ENCODE measurements around the gene LINC00305. TPM values are rescaled to one million over a fixed set of nuclear protein-coding genes. Genes with fewer than 3 reads are reported as not detected.

Gene LINC00305
- total RNA-seq, 2 experiments from 2014 or later: not detected

GRCh38 chr18:64053246-64053645, 95.6 kb downstream of the LINC00305 start:
- intact Hi-C loops (cut with micrococcal nuclease; ENCODE audit: unreplicated experiment): no loop called here

GRCh38 chr18:64052772-64053171, 96.1 kb downstream of the LINC00305 start:
- CTCF ChIA-PET (ENCODE audit: unreplicated experiment): no interaction called here
- H3K4me2 ChIP-seq (ENCODE audit: low read length): no peak overlapping the region
- no peaks in the 10 kb centered on the region for H3K4me1 ChIP-seq (ENCODE audit: insufficient read depth, low read length, poor library complexity, severe bottlenecking)

More at GRCh38 chr18:64053246-64053645, 95.6 kb downstream of the LINC00305 start:
- no peak overlapping the region for H3K4me2 ChIP-seq (ENCODE audit: low read length)
- no peaks in the 10 kb centered on the region for H3K4me1 ChIP-seq (ENCODE audit: insufficient read depth, low read length, poor library complexity, severe bottlenecking)
- no peaks in the 10 kb centered on the region for H3K36me3 ChIP-seq (ENCODE audit: insufficient read depth, low read length)
- no peaks in the 10 kb centered on the region for H4K20me1 ChIP-seq (ENCODE audit: insufficient read depth, low read length)
- no peak for DNase-seq (ENCODE audit: low spot score)
- no peaks in the 10 kb centered on the region for H3K79me2 ChIP-seq (ENCODE audit: insufficient read depth, low read depth, low read length)
- no peak overlapping the region for H3K27ac ChIP-seq (ENCODE audit: low read depth, low read length, poor library complexity, severe bottlenecking)
- TF ChIP-seq CTCF (conservative IDR thresholded peaks at IDR 0.05; ENCODE audit: low read length) (no peak), EZH2phosphoT487 (IDR thresholded peaks at IDR 0.05; ENCODE audit: borderline replicate concordance, low read depth, low read length) (no peak)
- ChIA-PET CTCF (ENCODE audit: unreplicated experiment) (no interaction called here), POLR2A (no interaction called here)
- no TSS peak for BruUV-seq (replicated peaks)
- no peaks in the 10 kb centered on the region for H3K9me2 ChIP-seq (ENCODE audit: insufficient read depth, low read length)
- H2AFZ ChIP-seq (ENCODE audit: low read length): no peak overlapping the region
- no peak overlapping the region for H3K4me3 ChIP-seq (ENCODE audit: low read depth, low read length, poor library complexity, severe bottlenecking)
- H3K9me3 ChIP-seq (ENCODE audit: low read length): no peaks in the 10 kb centered on the region

GRCh38 chr18:64044616-64045015, 104.3 kb downstream of the LINC00305 start:
- Histone ChIP-seq H3K79me2 (ENCODE audit: insufficient read depth, low read depth, low read length) (no peaks in the 10 kb centered on the region), H3K36me3 (ENCODE audit: insufficient read depth, low read length) (no peaks in the 10 kb centered on the region), H3K4me3 (ENCODE audit: low read depth, low read length, poor library complexity, severe bottlenecking) (no peak overlapping the region), H4K20me1 (ENCODE audit: insufficient read depth, low read length) (no peaks in the 10 kb centered on the region), H3K4me1 (ENCODE audit: insufficient read depth, low read length, poor library complexity, severe bottlenecking) (no peaks in the 10 kb centered on the region), H3K9me2 (ENCODE audit: insufficient read depth, low read length) (no peaks in the 10 kb centered on the region), H3K27ac (ENCODE audit: low read depth, low read length, poor library complexity, severe bottlenecking) (no peak overlapping the region), H3K9me3 (ENCODE audit: low read length) (no peaks in the 10 kb centered on the region), H3K4me2 (ENCODE audit: low read length) (no peak overlapping the region), H2AFZ (ENCODE audit: low read length) (no peak overlapping the region)
- DNase-seq (ENCODE audit: low spot score): no peak
- TF ChIP-seq EZH2phosphoT487 (IDR thresholded peaks at IDR 0.05; ENCODE audit: borderline replicate concordance, low read depth, low read length): no peak
- no peak for TF ChIP-seq CTCF (conservative IDR thresholded peaks at IDR 0.05; ENCODE audit: low read length)
- intact Hi-C loops (cut with micrococcal nuclease; ENCODE audit: unreplicated experiment): no loop called here
- CTCF ChIA-PET (ENCODE audit: unreplicated experiment): no interaction called here
- BruUV-seq (replicated peaks): no TSS peak
- POLR2A ChIA-PET: no interaction called here

More at GRCh38 chr18:64052772-64053171, 96.1 kb downstream of the LINC00305 start:
- no peaks in the 10 kb centered on the region for H3K36me3 ChIP-seq (ENCODE audit: insufficient read depth, low read length)
- no peak for TF ChIP-seq CTCF (conservative IDR thresholded peaks at IDR 0.05; ENCODE audit: low read length)
- no peak for TF ChIP-seq EZH2phosphoT487 (IDR thresholded peaks at IDR 0.05; ENCODE audit: borderline replicate concordance, low read depth, low read length)
- H2AFZ ChIP-seq (ENCODE audit: low read length): no peak overlapping the region
- no peak for DNase-seq (ENCODE audit: low spot score)
- H3K79me2 ChIP-seq (ENCODE audit: insufficient read depth, low read depth, low read length): no peaks in the 10 kb centered on the region
- intact Hi-C loops (cut with micrococcal nuclease; ENCODE audit: unreplicated experiment): no loop called here
- BruUV-seq (replicated peaks): no TSS peak
- H3K4me3 ChIP-seq (ENCODE audit: low read depth, low read length, poor library complexity, severe bottlenecking): no peak overlapping the region
- POLR2A ChIA-PET: no interaction called here
- no peaks in the 10 kb centered on the region for H3K9me2 ChIP-seq (ENCODE audit: insufficient read depth, low read length)
- no peak overlapping the region for H3K27ac ChIP-seq (ENCODE audit: low read depth, low read length, poor library complexity, severe bottlenecking)
- no peaks in the 10 kb centered on the region for H4K20me1 ChIP-seq (ENCODE audit: insufficient read depth, low read length)
- no peaks in the 10 kb centered on the region for H3K9me3 ChIP-seq (ENCODE audit: low read length)

Measured in OCI-LY7 (cell line).